OCI-LY3 (cell line): ENCODE data around the gene PCLO.

Experiments used
- H2AFZ ChIP-seq: fragments of 200-600, 300-600 bp; shearing (Covaris generic); 2 replicates; pipeline ENCODE4 v1.6.0; 2014; ENCODE audit warnings: antibody characterized with exemption, low read depth, low read length
- H3K27ac ChIP-seq: fragments of 200-600, 300-600 bp; sonication (generic); 2 replicates; pipeline ENCODE4 v1.5.1; 2014; ENCODE audit warnings: mild to moderate bottlenecking, low read length, moderate library complexity, mixed read lengths
- H3K27me3 ChIP-seq: fragments of 200-600, 300-600 bp; sonication (generic); 2 replicates; pipeline ENCODE4 v1.6.1; 2014; ENCODE audit warnings: low read depth, low read length, mixed read lengths
- H3K36me3 ChIP-seq: fragments of 200-600, 300-600 bp; sonication (generic); replicated peaks from 2 replicates; pipeline ENCODE3; 2014; ENCODE audit warnings: low read depth, low read length, mixed read lengths
- H3K4me1 ChIP-seq: fragments of 300-600, 200-600 bp; sonication (generic); 2 replicates; pipeline ENCODE4 v1.6.1; 2014; ENCODE audit warnings: low read length, mixed read lengths
- H3K4me2 ChIP-seq: fragments of 200-600, 300-600 bp; sonication (generic); 2 replicates; pipeline ENCODE4 v1.6.1; 2014; ENCODE audit warnings: low read length, mixed read lengths
- H3K4me3 ChIP-seq: fragments of 300-600, 200-600 bp; sonication (generic); 2 replicates; pipeline ENCODE4 v1.5.1; 2014; ENCODE audit warnings: antibody characterized with exemption, mild to moderate bottlenecking, low read length, moderate library complexity
- H3K79me2 ChIP-seq: fragments of 300-600, 200-600 bp; shearing (Covaris generic); 2 replicates; pipeline ENCODE4 v1.6.1; 2014; ENCODE audit warnings: mild to moderate bottlenecking, low read length, mixed read lengths
- H3K9ac ChIP-seq: fragments of 300-600, 200-600 bp; shearing (Covaris generic); 2 replicates; pipeline ENCODE4 v1.6.0; 2014; ENCODE audit warnings: mild to moderate bottlenecking, low read length, moderate library complexity
- H3K9me3 ChIP-seq: fragments of 200-600, 300-600 bp; shearing (Covaris generic); 2 replicates; pipeline ENCODE4 v1.6.1; 2014; ENCODE audit warnings: low read length, mixed read lengths; ENCODE audit not compliant: insufficient read depth
- H4K20me1 ChIP-seq: fragments of 200-600, 300-600 bp; sonication (generic); 2 replicates; pipeline ENCODE4 v1.6.1; 2016; ENCODE audit warnings: low read length, mixed read lengths; ENCODE audit not compliant: insufficient read depth
- CTCF ChIP-seq: fragments of 200-600, 300-600 bp; sonication (generic); IDR thresholded peaks from 2 replicates; pipeline ENCODE4 v1.5.1; 2014; ENCODE audit warnings: antibody characterized with exemption, low read length, low read depth
- EZH2phosphoT487 ChIP-seq: fragments of 200-600 bp; shearing (Covaris generic); IDR thresholded peaks from 2 replicates; pipeline ENCODE4 v1.6.1; 2018; ENCODE audit warnings: antibody characterized with exemption, mixed run types, low read depth

PCLO gene

GRCh38 chr7:82704121-82704520 is 458.6 kb downstream of the PCLO start:
- H3K4me1 ChIP-seq = peaks cover 12% of the 10 kb centered on the region

More at GRCh38 chr7:82704121-82704520, 458.6 kb downstream of the PCLO start:
- no peak overlapping the region for H2AFZ ChIP-seq
- no peaks in the 10 kb centered on the region for H3K36me3 ChIP-seq
- no peak for TF ChIP-seq CTCF
- no peak for TF ChIP-seq EZH2phosphoT487
- no peaks in the 10 kb centered on the region for H3K9me3 ChIP-seq
- H3K27me3 ChIP-seq = no peaks in the 10 kb centered on the region
- H3K27ac ChIP-seq = no peak overlapping the region
- no peak overlapping the region for H3K4me3 ChIP-seq
- no peak overlapping the region for H3K9ac ChIP-seq
- H3K4me2 ChIP-seq = no peak overlapping the region
- no peaks in the 10 kb centered on the region for H3K79me2 ChIP-seq
- no peaks in the 10 kb centered on the region for H4K20me1 ChIP-seq
